GM13976 (cell line): ENCODE results near the gene CRTC1.

ENCODE experiments used
- DNase-seq: peaks from one replicate; pipeline ENCODE4 v3.0.0; 2012; ENCODE audit warnings: low spot score
- in situ Hi-C: fragments of 300-500 bp; cut with MboI; formaldehyde crosslinking; loops from one replicate; pipeline ENCODE4 v1.12.0; 2022; ENCODE audit warnings: low sequenced_read_pairs, mixed read lengths, inconsistent platforms; ENCODE audit not compliant: unreplicated experiment
- TF ChIP-seq, protein P1 (sequence below): IDR thresholded peaks from 2 replicates; pipeline ENCODE4 v1.5.1; 2012; ENCODE audit warnings: borderline replicate concordance, mild to moderate bottlenecking; ENCODE audit not compliant: insufficient read depth; ENCODE audit errors: extremely low read depth, missing control alignments, control extremely low read depth

The CRTC1 gene

DNA sequence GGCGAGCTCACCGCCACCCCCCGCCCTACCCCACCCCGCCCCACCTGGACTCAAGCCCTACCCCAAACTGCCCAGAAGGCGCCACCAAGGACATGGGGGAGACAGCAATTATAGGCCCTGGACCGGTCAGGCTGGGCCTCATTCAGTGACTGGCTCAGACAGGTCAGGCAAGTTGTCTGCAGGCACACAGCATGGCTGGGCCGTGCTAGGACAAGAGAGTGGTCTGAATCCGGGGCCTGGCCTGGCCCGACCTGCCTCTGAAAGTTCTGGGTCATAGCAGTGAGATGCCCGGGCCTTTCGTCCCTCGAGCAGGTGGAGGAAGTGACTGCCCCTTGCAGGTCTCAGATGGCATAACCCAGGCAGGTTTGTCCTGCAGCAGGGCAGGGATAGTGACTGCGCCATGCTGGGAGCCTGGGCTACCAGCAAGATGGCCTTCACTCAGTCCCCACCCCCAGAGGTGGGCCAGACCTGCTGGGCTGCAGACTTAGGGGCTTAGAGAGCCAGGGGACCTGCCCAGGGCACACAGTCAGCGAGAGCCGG, 86.6 kb downstream of the CRTC1 start:
- in situ Hi-C loops = no loop called here
- DNase-seq = no peak
- TF ChIP-seq, protein P1, sequence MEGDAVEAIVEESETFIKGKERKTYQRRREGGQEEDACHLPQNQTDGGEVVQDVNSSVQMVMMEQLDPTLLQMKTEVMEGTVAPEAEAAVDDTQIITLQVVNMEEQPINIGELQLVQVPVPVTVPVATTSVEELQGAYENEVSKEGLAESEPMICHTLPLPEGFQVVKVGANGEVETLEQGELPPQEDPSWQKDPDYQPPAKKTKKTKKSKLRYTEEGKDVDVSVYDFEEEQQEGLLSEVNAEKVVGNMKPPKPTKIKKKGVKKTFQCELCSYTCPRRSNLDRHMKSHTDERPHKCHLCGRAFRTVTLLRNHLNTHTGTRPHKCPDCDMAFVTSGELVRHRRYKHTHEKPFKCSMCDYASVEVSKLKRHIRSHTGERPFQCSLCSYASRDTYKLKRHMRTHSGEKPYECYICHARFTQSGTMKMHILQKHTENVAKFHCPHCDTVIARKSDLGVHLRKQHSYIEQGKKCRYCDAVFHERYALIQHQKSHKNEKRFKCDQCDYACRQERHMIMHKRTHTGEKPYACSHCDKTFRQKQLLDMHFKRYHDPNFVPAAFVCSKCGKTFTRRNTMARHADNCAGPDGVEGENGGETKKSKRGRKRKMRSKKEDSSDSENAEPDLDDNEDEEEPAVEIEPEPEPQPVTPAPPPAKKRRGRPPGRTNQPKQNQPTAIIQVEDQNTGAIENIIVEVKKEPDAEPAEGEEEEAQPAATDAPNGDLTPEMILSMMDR = no peak

GRCh38 chr19:18770663-18771327, 87.3 kb downstream of the CRTC1 start:
- in situ Hi-C loops = no loop called here
- TF ChIP-seq, protein P1 = no peak

DNA sequence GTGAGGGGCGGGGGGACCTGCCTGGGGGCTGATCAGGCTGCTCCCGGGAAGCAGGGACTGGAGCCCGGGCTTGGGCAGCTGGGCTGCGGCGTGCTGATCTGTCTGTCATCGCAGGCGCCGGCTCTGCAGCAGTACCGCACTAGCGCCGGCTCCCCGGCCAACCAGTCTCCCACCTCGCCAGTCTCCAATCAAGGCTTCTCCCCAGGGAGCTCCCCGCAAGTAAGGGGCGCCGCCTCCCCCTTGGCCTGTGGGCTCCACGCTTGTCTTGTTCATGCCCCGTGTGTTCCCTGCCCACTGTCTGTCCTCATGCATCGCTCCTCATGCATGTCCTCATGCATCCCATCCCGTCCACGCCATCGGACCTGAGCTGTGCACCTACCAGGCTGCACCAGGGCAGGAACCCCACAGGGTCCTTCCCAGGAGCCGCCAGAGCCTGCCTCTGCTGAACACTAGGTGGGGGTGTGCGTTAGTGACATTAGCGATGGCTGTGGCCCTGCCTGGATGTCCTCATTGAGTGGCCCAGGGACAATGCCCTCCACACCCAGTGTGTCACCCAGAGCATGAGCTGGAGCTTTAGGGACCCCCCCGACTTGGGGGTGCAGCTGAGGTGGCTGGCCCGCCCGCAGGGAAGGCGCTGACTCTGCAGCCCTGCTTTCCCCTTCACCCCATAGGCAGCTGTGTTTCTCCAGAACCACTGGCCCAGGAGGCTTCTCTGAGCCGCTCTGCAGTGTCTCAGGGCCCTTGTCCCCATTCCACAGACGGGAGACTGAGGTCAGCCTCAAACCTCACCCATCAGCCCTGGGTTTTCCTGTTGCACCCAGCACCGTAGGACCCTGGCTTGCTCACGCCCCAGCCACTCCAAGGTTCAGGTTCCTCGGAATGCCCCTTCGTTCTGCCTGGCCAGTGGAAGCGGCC, 88.1 kb downstream of the CRTC1 start:
- no peak for DNase-seq

More at GRCh38 chr19:18770663-18771327, 87.3 kb downstream of the CRTC1 start:
- no peak for DNase-seq

GRCh38 chr19:18772620-18773587, 89.4 kb downstream of the CRTC1 start:
- TF ChIP-seq, protein P1 = no peak
- in situ Hi-C loops = no loop called here
- DNase-seq = no peak

More for the DNA sequence above, 88.1 kb downstream of the CRTC1 start:
- TF ChIP-seq, protein P1 = peak; percentile 9
- in situ Hi-C loops = no loop called here

DNA sequence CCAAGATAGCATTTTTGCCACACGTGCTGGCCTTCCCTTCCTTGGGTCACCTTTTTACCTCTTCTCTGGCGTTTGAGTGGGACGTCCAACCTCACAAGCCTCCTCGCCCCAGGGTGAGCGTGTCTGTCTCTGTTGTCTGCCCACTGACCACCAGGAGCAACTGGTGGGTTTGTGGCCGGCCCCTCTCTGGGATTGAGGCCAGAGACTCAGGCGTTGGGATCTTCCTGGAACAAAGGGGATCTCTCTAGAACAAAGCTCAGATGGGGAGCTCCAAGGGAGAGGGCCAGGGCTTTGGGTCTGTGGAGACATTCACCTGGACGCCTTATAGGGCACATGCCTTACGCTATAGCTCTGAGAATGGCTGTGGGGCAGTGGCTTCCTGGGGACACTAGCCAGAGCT, 90.2 kb downstream of the CRTC1 start:
- TF ChIP-seq, protein P1 = no peak
- in situ Hi-C loops = no loop called here
- no peak for DNase-seq

GRCh38 chr19:18774107-18774506, 90.6 kb downstream of the CRTC1 start:
- DNase-seq = no peak
- TF ChIP-seq, protein P1 = no peak
- in situ Hi-C loops = no loop called here
